OCI-LY7 (cell line): ENCODE data around the gene STX18.

Source experiments
- EZH2phosphoT487 ChIP-seq: fragments of 200-600 bp; sonication (generic); IDR thresholded peaks from 2 replicates; pipeline ENCODE4 v1.6.1; 2018; ENCODE audit warnings: low read depth, borderline replicate concordance, mild to moderate bottlenecking, mixed run types, antibody characterized with exemption, low read length, moderate library complexity, mixed read lengths
- TF ChIP-seq, protein P1 (sequence below): fragments of 200-600 bp; sonication (generic); conservative IDR thresholded peaks from 2 replicates; pipeline ENCODE4 v1.5.1; 2014; ENCODE audit warnings: mild to moderate bottlenecking, antibody characterized with exemption, low read length, moderate library complexity, mixed read lengths

- TF ChIP-seq, protein P1, sequence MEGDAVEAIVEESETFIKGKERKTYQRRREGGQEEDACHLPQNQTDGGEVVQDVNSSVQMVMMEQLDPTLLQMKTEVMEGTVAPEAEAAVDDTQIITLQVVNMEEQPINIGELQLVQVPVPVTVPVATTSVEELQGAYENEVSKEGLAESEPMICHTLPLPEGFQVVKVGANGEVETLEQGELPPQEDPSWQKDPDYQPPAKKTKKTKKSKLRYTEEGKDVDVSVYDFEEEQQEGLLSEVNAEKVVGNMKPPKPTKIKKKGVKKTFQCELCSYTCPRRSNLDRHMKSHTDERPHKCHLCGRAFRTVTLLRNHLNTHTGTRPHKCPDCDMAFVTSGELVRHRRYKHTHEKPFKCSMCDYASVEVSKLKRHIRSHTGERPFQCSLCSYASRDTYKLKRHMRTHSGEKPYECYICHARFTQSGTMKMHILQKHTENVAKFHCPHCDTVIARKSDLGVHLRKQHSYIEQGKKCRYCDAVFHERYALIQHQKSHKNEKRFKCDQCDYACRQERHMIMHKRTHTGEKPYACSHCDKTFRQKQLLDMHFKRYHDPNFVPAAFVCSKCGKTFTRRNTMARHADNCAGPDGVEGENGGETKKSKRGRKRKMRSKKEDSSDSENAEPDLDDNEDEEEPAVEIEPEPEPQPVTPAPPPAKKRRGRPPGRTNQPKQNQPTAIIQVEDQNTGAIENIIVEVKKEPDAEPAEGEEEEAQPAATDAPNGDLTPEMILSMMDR, result no peak
- TF ChIP-seq EZH2phosphoT487, result no peak
Measured at GRCh38 chr4:4534515-4535145, 7.2 kb downstream of the STX18 start.
